Brain microvascular endothelial cell (primary cell): ENCODE results near the gene TMPRSS4.

ENCODE experiments used
- DNase-seq: peaks from one replicate; pipeline ENCODE4 v3.0.0-alpha.2; 2020
- H3K27ac ChIP-seq: fragments of 250-450 bp; sonication (Bioruptor Pico); 2 replicates; pipeline ENCODE4 v1.5.1; 2020; ENCODE audit warnings: mild to moderate bottlenecking, moderate library complexity
- H3K27me3 ChIP-seq: fragments of 250-450 bp; sonication (Bioruptor Pico); replicated peaks from 2 replicates; pipeline ENCODE4 v1.5.1; 2020; ENCODE audit warnings: mild to moderate bottlenecking
- H3K36me3 ChIP-seq: fragments of 250-450 bp; sonication (Bioruptor Pico); replicated peaks from 2 replicates; pipeline ENCODE4 v1.5.1; 2020; ENCODE audit warnings: mild to moderate bottlenecking
- H3K4me3 ChIP-seq: 2 replicates; pipeline ENCODE4 v1.5.1; 2011; ENCODE audit warnings: low read depth, mild to moderate bottlenecking, control low read depth, low read length, moderate library complexity
- in situ Hi-C: cut with HindIII; loops from 2 replicates; pipeline ENCODE4 v1.10.0; 2017; ENCODE audit warnings: low sequenced_read_pairs, low pct_ligation_motif_present
- TF ChIP-seq, protein P1 (sequence below): IDR thresholded peaks from 2 replicates; pipeline ENCODE4 v1.5.1; 2011; ENCODE audit warnings: low read depth, mild to moderate bottlenecking, moderate library complexity, low read length, control low read depth, inconsistent platforms; ENCODE audit errors: missing control alignments

TMPRSS4 gene

GRCh38 chr11:118076754-118077281 lies at the start of gene TMPRSS4:
TMPRSS4 (plus strand) TSS chr11:118077078; CDS start chr11:118077303, 225 bp downstream.
- Histone ChIP-seq H3K27me3 (no peaks in the 10 kb centered on the region), H3K27ac (no peak within 1 kb of the TSS), H3K36me3 (no peaks in the 10 kb centered on the region), H3K4me3 (no peak within 1 kb of the TSS)
- no peak for DNase-seq
- TF ChIP-seq, protein P1, sequence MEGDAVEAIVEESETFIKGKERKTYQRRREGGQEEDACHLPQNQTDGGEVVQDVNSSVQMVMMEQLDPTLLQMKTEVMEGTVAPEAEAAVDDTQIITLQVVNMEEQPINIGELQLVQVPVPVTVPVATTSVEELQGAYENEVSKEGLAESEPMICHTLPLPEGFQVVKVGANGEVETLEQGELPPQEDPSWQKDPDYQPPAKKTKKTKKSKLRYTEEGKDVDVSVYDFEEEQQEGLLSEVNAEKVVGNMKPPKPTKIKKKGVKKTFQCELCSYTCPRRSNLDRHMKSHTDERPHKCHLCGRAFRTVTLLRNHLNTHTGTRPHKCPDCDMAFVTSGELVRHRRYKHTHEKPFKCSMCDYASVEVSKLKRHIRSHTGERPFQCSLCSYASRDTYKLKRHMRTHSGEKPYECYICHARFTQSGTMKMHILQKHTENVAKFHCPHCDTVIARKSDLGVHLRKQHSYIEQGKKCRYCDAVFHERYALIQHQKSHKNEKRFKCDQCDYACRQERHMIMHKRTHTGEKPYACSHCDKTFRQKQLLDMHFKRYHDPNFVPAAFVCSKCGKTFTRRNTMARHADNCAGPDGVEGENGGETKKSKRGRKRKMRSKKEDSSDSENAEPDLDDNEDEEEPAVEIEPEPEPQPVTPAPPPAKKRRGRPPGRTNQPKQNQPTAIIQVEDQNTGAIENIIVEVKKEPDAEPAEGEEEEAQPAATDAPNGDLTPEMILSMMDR: no peak
- in situ Hi-C loops: no loop called here

GRCh38 chr11:118027694-118028093 lies 49.2 kb upstream of the TMPRSS4 start:
- Histone ChIP-seq H3K27ac (no peak overlapping the region), H3K27me3 (no peaks in the 10 kb centered on the region), H3K4me3 (no peak overlapping the region), H3K36me3 (no peaks in the 10 kb centered on the region)
- in situ Hi-C loops: no loop called here
- TF ChIP-seq, protein P1: no peak
- DNase-seq: no peak

DNA sequence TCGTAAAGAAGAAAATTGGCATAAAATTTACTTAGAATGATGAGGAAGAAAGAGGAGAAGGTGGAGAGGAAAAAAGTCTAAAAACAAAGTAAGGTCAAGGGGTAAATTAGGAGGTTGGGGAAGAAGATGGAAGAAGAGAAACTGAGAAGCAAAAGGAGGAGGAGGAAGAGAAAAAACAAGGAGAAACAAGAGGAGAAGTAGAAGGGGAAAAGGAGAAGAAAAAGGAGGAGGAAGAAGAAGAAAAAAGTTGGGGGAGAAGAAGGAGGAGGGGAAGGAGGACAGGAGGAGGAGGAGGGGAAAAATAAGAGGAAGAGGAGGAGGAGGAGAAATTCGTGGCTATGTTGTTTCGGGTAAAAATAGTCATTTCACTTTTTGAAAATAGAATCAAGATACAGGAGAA lies 48.3 kb upstream of the TMPRSS4 start:
- H3K27me3 ChIP-seq: no peaks in the 10 kb centered on the region
- H3K4me3 ChIP-seq: no peak overlapping the region
- in situ Hi-C loops: no loop called here
- TF ChIP-seq, protein P1: no peak
- no peak for DNase-seq
- H3K36me3 ChIP-seq: no peaks in the 10 kb centered on the region
- H3K27ac ChIP-seq: no peak overlapping the region

- Histone ChIP-seq H3K27me3 (no peaks in the 10 kb centered on the region), H3K4me3 (no peak overlapping the region), H3K27ac (no peak overlapping the region), H3K36me3 (no peaks in the 10 kb centered on the region)
- no peak for DNase-seq
- TF ChIP-seq, protein P1: no peak
- in situ Hi-C loops: no loop called here
Measured at GRCh38 chr11:118033443-118033842, 43.4 kb upstream of the TMPRSS4 start.

GRCh38 chr11:118042141-118042540 lies 34.7 kb upstream of the TMPRSS4 start:
- Histone ChIP-seq H3K27ac (no peak overlapping the region), H3K27me3 (no peaks in the 10 kb centered on the region), H3K4me3 (no peak overlapping the region), H3K36me3 (no peaks in the 10 kb centered on the region)
- no peak for DNase-seq
- in situ Hi-C loops: no loop called here
- TF ChIP-seq, protein P1: no peak

DNA sequence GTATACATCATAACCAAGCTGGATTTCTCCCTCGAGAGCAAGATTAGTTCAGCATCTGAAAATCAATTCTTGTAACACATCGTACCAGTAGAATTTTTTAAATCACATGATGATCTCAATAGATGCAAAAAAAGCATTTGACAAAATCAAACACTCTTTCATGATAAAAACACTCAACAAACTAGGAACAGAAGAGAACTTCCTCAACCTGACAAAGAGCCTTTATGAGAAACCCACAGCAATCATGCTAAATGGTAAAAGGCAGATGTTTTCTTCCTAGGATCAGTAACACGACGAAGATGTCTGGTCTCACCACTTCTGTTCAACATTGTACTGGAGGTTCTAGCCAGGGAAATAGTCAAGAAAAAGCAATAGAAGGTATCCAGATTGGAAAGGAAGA lies 34.1 kb upstream of the TMPRSS4 start:
- Histone ChIP-seq H3K4me3 (no peak overlapping the region), H3K27ac (no peak overlapping the region), H3K36me3 (no peaks in the 10 kb centered on the region), H3K27me3 (peaks cover 2% of the 10 kb centered on the region)
- TF ChIP-seq, protein P1: no peak
- DNase-seq: no peak
- in situ Hi-C loops: no loop called here
